Upper lobe of left lung (tissue), 4 donors: ENCODE data around the gene BTNL2.

Source experiments
- CTCF ChIP-seq, 6 experiments: fragments of 450-650 bp in 4 of 6; fragments of 200-600 bp in 2 of 6; sonication (generic) in 2 of 6; IDR thresholded peaks; one replicate each; pipeline ENCODE4 v1.5.1; 2016 to 2019; ENCODE audit warnings: antibody characterized with exemption in 6 of 6
- EP300 ChIP-seq, 4 donors: sonication (generic); formaldehyde crosslinking; IDR thresholded peaks; one replicate each; pipeline ENCODE4 v1.5.1; 2017; ENCODE audit warnings: antibody characterized with exemption in 4 of 4, control low read depth in 2 of 4
- POLR2A ChIP-seq, 4 donors: fragments of 450-650 bp; IDR thresholded peaks; one replicate each; pipeline ENCODE4 v1.5.1; 2016 to 2017; ENCODE audit warnings: antibody characterized with exemption in 4 of 4, mild to moderate bottlenecking in 2 of 4
- POLR2AphosphoS5 ChIP-seq, 2 donors: sonication (generic); formaldehyde crosslinking; IDR thresholded peaks; one replicate each; pipeline ENCODE4 v1.5.1; 2017; ENCODE audit warnings: antibody characterized with exemption in 2 of 2

- TF ChIP-seq CTCF (IDR thresholded peaks at IDR 0.05): no peak
- no peak for TF ChIP-seq POLR2A (IDR thresholded peaks at IDR 0.05)
- TF ChIP-seq POLR2AphosphoS5 (IDR thresholded peaks at IDR 0.05): no peak
- TF ChIP-seq EP300 (IDR thresholded peaks at IDR 0.05): no peak
Observed at GRCh38 chr6:32427218-32427617, 20.2 kb upstream of the BTNL2 start.
